DND-41 (cell line): Measurements from ENCODE around the gene ABCE1.

Experiments
- ATAC-seq: fragments of 200-7000 bp; cut with Tn5 transposase; 3 replicates; pipeline ENCODE4 v1.9.1; 2021; ENCODE audit warnings: low read depth; ENCODE audit not compliant: insufficient read depth
- DNase-seq: peaks from one replicate; pipeline ENCODE4 v3.0.0-alpha.2; 2020
- H2AFZ ChIP-seq: 2 replicates; pipeline ENCODE4 v1.6.0; 2012; ENCODE audit warnings: low read depth, low read length
- H3K27ac ChIP-seq: 2 replicates; pipeline ENCODE4 v1.5.1; 2012; ENCODE audit warnings: low read length, inconsistent platforms
- H3K27me3 ChIP-seq: fragments of 200-600 bp; sonication (generic); 2 replicates; pipeline ENCODE4 v1.6.0; 2012; ENCODE audit warnings: low read length, mild to moderate bottlenecking, inconsistent platforms; ENCODE audit not compliant: insufficient read depth, poor library complexity
- H3K36me3 ChIP-seq: 2 replicates; pipeline ENCODE4 v1.5.1; 2012; ENCODE audit warnings: low read length, inconsistent platforms; ENCODE audit not compliant: insufficient read depth
- H3K4me1 ChIP-seq: 2 replicates; pipeline ENCODE4 v1.5.1; 2012; ENCODE audit warnings: mild to moderate bottlenecking, low read length; ENCODE audit not compliant: insufficient read depth
- H3K4me2 ChIP-seq: 2 replicates; pipeline ENCODE4 v1.6.0; 2012; ENCODE audit warnings: mild to moderate bottlenecking, moderate library complexity, low read length, inconsistent platforms; ENCODE audit not compliant: insufficient read depth
- H3K4me3 ChIP-seq, 2 experiments: fragments of 200-600 bp in 1 of 2; shearing (Covaris generic) in 1 of 2; 2 replicates each; pipeline ENCODE4 v1.5.1; 2012 to 2016; ENCODE audit warnings: inconsistent platforms in 2 of 2, low read length in 2 of 2, mild to moderate bottlenecking in 2 of 2, low read depth in 1 of 2, moderate library complexity in 1 of 2
- H3K79me2 ChIP-seq: 2 replicates; pipeline ENCODE4 v1.6.0; 2012; ENCODE audit warnings: low read length, inconsistent platforms; ENCODE audit not compliant: insufficient read depth
- H3K9ac ChIP-seq: 2 replicates; pipeline ENCODE4 v1.6.0; 2012; ENCODE audit warnings: low read depth, mild to moderate bottlenecking, inconsistent platforms, low read length, moderate library complexity
- H3K9me3 ChIP-seq: 2 replicates; pipeline ENCODE4 v1.5.1; 2012; ENCODE audit warnings: low read length, moderate library complexity, mild to moderate bottlenecking, inconsistent platforms; ENCODE audit not compliant: insufficient read depth, severe bottlenecking
- H4K20me1 ChIP-seq: 2 replicates; pipeline ENCODE4 v1.6.0; 2012; ENCODE audit warnings: low read length; ENCODE audit not compliant: insufficient read depth
- CTCF ChIP-seq: IDR thresholded peaks from 2 replicates; pipeline ENCODE4 v1.5.1; 2012; ENCODE audit warnings: borderline replicate concordance, low read length, moderate library complexity, mild to moderate bottlenecking; ENCODE audit not compliant: poor library complexity, severe bottlenecking; ENCODE audit errors: extremely low read depth
- EZH2 ChIP-seq: IDR thresholded peaks from 3 replicates; pipeline ENCODE4 v1.6.1; 2012; ENCODE audit warnings: borderline replicate concordance, low read depth, mild to moderate bottlenecking, moderate library complexity, low read length, inconsistent platforms; ENCODE audit not compliant: severe bottlenecking

The ABCE1 gene

GRCh38 chr4:145176641-145177432, 78.7 kb downstream of the ABCE1 start:
- Histone ChIP-seq H3K4me3 (peak overlapping the region; percentile 54 to 68; a peak in 2 of 4 replicates), H3K27me3 (no peaks in the 10 kb centered on the region), H3K9me3 (no peaks in the 10 kb centered on the region), H3K9ac (peak overlapping the region; percentile 80; the same call in 1 of the 2 replicates), H3K27ac (peak overlapping the region; percentile 74; the same call in 1 of the 2 replicates), H3K4me1 (peaks cover 39% of the 10 kb centered on the region), H4K20me1 (peaks cover 52% of the 10 kb centered on the region), H3K36me3 (peaks cover 33% of the 10 kb centered on the region), H3K79me2 (peaks cover 84% of the 10 kb centered on the region), H2AFZ (no peak overlapping the region), H3K4me2 (peak overlapping the region; percentile 89)
- DNase-seq, result no peak
- no peak for ATAC-seq
- TF ChIP-seq EZH2 (no peak), CTCF (no peak)

- H3K4me1 ChIP-seq, result peaks cover 39% of the 10 kb centered on the region
- peaks cover 28% of the 10 kb centered on the region for H3K36me3 ChIP-seq
- peak overlapping the region; percentile 74; the same call in 1 of the 2 replicates for H3K27ac ChIP-seq
- H3K9me3 ChIP-seq, result no peaks in the 10 kb centered on the region
- H4K20me1 ChIP-seq, result peaks cover 48% of the 10 kb centered on the region
- H3K27me3 ChIP-seq, result no peaks in the 10 kb centered on the region
- DNase-seq, result no peak
- ATAC-seq, result no peak
- H3K9ac ChIP-seq, result peak overlapping the region; percentile 80
- peak overlapping the region; percentile 89 for H3K4me2 ChIP-seq
- H3K79me2 ChIP-seq, result peaks cover 77% of the 10 kb centered on the region
- no peak overlapping the region for H2AFZ ChIP-seq
- no peak for TF ChIP-seq EZH2
- TF ChIP-seq CTCF, result no peak
- peak overlapping the region; percentile 54 to 68; a peak in 3 of 4 replicates for H3K4me3 ChIP-seq
Observed at GRCh38 chr4:145177511-145177905, 79.4 kb downstream of the ABCE1 start.

GRCh38 chr4:145177906-145178538, 79.9 kb downstream of the ABCE1 start:
- H4K20me1 ChIP-seq, result peaks cover 45% of the 10 kb centered on the region
- H3K27ac ChIP-seq, result peak overlapping the region; percentile 74

More at GRCh38 chr4:145177906-145178538, 79.9 kb downstream of the ABCE1 start:
- Histone ChIP-seq H3K4me3 (peak overlapping the region; percentile 54 to 68), H3K79me2 (peaks cover 73% of the 10 kb centered on the region), H3K4me1 (peaks cover 39% of the 10 kb centered on the region), H3K27me3 (no peaks in the 10 kb centered on the region), H3K4me2 (peak overlapping the region; percentile 89), H3K9ac (peak overlapping the region; percentile 80), H2AFZ (0 out of 2 replicates have a peak overlapping the region, but pooled peaks have one; percentile 50), H3K36me3 (peaks cover 24% of the 10 kb centered on the region), H3K9me3 (no peaks in the 10 kb centered on the region)
- ATAC-seq, result no peak
- TF ChIP-seq CTCF (no peak), EZH2 (no peak)
- DNase-seq, result no peak
